Liver (tissue), 9 donors: ENCODE measurements around the gene ARHGAP1. TPM values are rescaled to one million over a fixed set of nuclear protein-coding genes. Genes with fewer than 3 reads are reported as not detected.
A peak's percentile ranks its signal among the peaks of the same experiment; 100 is the strongest.

ENCODE experiments used
- DNase-seq: peaks from one replicate; pipeline ENCODE4 v3.0.0-alpha.2; 2017; ENCODE audit warnings: low spot score
- H3K27ac ChIP-seq, 2 donors: one replicate each; pipeline ENCODE4 v1.7.0; 2013; ENCODE audit warnings: inconsistent platforms in 2 of 2, low read length in 2 of 2, control low read depth in 1 of 2, low read depth in 1 of 2, mild to moderate bottlenecking in 1 of 2
- H3K27me3 ChIP-seq, 4 donors: one replicate each; pipeline versions ENCODE4 v1.6.1 to v1.7.0; 2013; ENCODE audit warnings: low read length in 3 of 4, inconsistent platforms in 1 of 4, mild to moderate bottlenecking in 1 of 4, moderate library complexity in 1 of 4; ENCODE audit not compliant: control insufficient read depth in 4 of 4, insufficient read depth in 4 of 4
- H3K36me3 ChIP-seq, 4 donors: one replicate each; pipeline versions ENCODE4 v1.6.1 to v1.7.0; 2013; ENCODE audit warnings: low read length in 3 of 4, mild to moderate bottlenecking in 3 of 4, low read depth in 1 of 4, moderate library complexity in 1 of 4; ENCODE audit not compliant: control insufficient read depth in 4 of 4, insufficient read depth in 3 of 4
- H3K4me1 ChIP-seq, 4 donors: one replicate each; pipeline versions ENCODE4 v1.6.1 to v1.7.0; 2013; ENCODE audit warnings: low read length in 3 of 4, mild to moderate bottlenecking in 3 of 4, moderate library complexity in 1 of 4; ENCODE audit not compliant: control insufficient read depth in 4 of 4, insufficient read depth in 4 of 4
- H3K4me3 ChIP-seq, 3 donors: one replicate each; pipeline versions ENCODE4 v1.6.1 to v1.7.0; 2013; ENCODE audit warnings: low read length in 3 of 3, control low read depth in 1 of 3, low read depth in 1 of 3, mild to moderate bottlenecking in 1 of 3
- H3K9ac ChIP-seq, 2 donors: one replicate each; pipeline ENCODE4 v1.7.0; 2013; ENCODE audit warnings: low read length in 2 of 2, mild to moderate bottlenecking in 2 of 2, moderate library complexity in 2 of 2, control low read depth in 1 of 2, low read depth in 1 of 2
- H3K9me3 ChIP-seq, 4 donors: one replicate each; pipeline versions ENCODE4 v1.6.1 to v1.7.0; 2013; ENCODE audit warnings: low read length in 3 of 4; ENCODE audit not compliant: control insufficient read depth in 4 of 4
- ATF3 ChIP-seq: IDR thresholded peaks from 2 replicates; pipeline ENCODE4 v1.6.1; 2016; ENCODE audit warnings: antibody characterized with exemption
- CTCF ChIP-seq: fragments of 150-350 bp; IDR thresholded peaks from 2 replicates; pipeline ENCODE4 v1.5.1; 2017; ENCODE audit warnings: improper control_type of control experiment, low read depth, low read length; ENCODE audit not compliant: missing input control
- EGR1 ChIP-seq, 2 donors: IDR thresholded peaks; 2 replicates each; pipeline ENCODE4 v1.6.1; 2016 to 2018; ENCODE audit warnings: antibody characterized with exemption in 2 of 2, low read depth in 2 of 2
- FOXA1 ChIP-seq: IDR thresholded peaks from 2 replicates; pipeline ENCODE4 v1.6.1; 2016; ENCODE audit warnings: antibody characterized with exemption
- FOXA2 ChIP-seq: IDR thresholded peaks from 2 replicates; pipeline ENCODE4 v1.6.1; 2016; ENCODE audit warnings: antibody characterized with exemption
- GABPA ChIP-seq, 2 donors: IDR thresholded peaks in 1 of 2; conservative IDR thresholded peaks in 1 of 2; 2 replicates each; pipeline ENCODE4 v1.6.1; 2016; ENCODE audit warnings: antibody characterized with exemption in 2 of 2, mild to moderate bottlenecking in 1 of 2, moderate library complexity in 1 of 2
- HNF4A ChIP-seq, 2 donors: conservative IDR thresholded peaks; 2 replicates each; pipeline ENCODE4 v1.6.1; 2016; ENCODE audit warnings: antibody characterized with exemption in 2 of 2, mild to moderate bottlenecking in 2 of 2
- HNF4G ChIP-seq: IDR thresholded peaks from 2 replicates; pipeline ENCODE4 v1.6.1; 2016; ENCODE audit warnings: antibody characterized with exemption
- JUND ChIP-seq, 2 donors: IDR thresholded peaks; 2 replicates each; pipeline ENCODE4 v1.6.1; 2016; ENCODE audit warnings: antibody characterized with exemption in 2 of 2
- MAX ChIP-seq: IDR thresholded peaks from 2 replicates; pipeline ENCODE4 v1.6.1; 2016; ENCODE audit warnings: antibody characterized with exemption
- NR2F2 ChIP-seq: IDR thresholded peaks from 2 replicates; pipeline ENCODE4 v1.6.1; 2016; ENCODE audit warnings: antibody characterized with exemption
- RAD21 ChIP-seq, 2 donors: IDR thresholded peaks; 2 replicates each; pipeline ENCODE4 v1.6.1; 2016; ENCODE audit warnings: antibody characterized with exemption in 2 of 2, mild to moderate bottlenecking in 2 of 2
- REST ChIP-seq: IDR thresholded peaks from 2 replicates; pipeline ENCODE4 v1.6.1; 2016; ENCODE audit warnings: antibody characterized with exemption, mild to moderate bottlenecking
- RXRA ChIP-seq, 2 donors: IDR thresholded peaks; 2 replicates each; pipeline ENCODE4 v1.6.1; 2017 to 2018; ENCODE audit warnings: antibody characterized with exemption in 2 of 2, mild to moderate bottlenecking in 1 of 2
- SP1 ChIP-seq: IDR thresholded peaks from 2 replicates; pipeline ENCODE4 v1.6.1; 2018; ENCODE audit warnings: antibody characterized with exemption, mild to moderate bottlenecking
- TAF1 ChIP-seq: conservative IDR thresholded peaks from 2 replicates; pipeline ENCODE4 v1.6.1; 2016; ENCODE audit warnings: antibody characterized with exemption, mild to moderate bottlenecking
- YY1 ChIP-seq: IDR thresholded peaks from 2 replicates; pipeline ENCODE4 v1.6.1; 2016; ENCODE audit warnings: antibody characterized with exemption, mild to moderate bottlenecking
- ZBTB33 ChIP-seq: IDR thresholded peaks from 2 replicates; pipeline ENCODE4 v1.6.1; 2016; ENCODE audit warnings: antibody characterized with exemption
- WGBS: extraction: QIAGEN DNeasy Blood & Tissue Kit; methylation state at CpG from one replicate; pipeline ENCODE4 v1.1.7; 2013; 5-methylcytosine and 5-hydroxymethylcytosine counted together
- polyA plus RNA-seq, 2 donors: library from polyadenylated mRNA; stranded (reverse) in 1 of 2; unstranded in 1 of 2; fragments of 200-250 nt in 1 of 2; fragments of >200 nt in 1 of 2; fragmentation: Nextera tagmentation in 1 of 2; extraction: Ambion mirVana in 1 of 2; gene quantifications; one replicate each; pipeline versions ENCODE4 v1.2.1 to v1.2.3, GENCODE V29; 2013 to 2015
- total RNA-seq, 2 donors: library from RNA; depleted of rRNA; stranded (reverse); fragments of >200 nt; gene quantifications; one replicate each; pipeline ENCODE4 v1.2.3, GENCODE V29; 2014
- donor health status: healthy.
- donor health status: healthy.
- donor health status: healthy.
- donor health status: healthy.
- donor health status: healthy.

Gene ARHGAP1
- total and polyA plus RNA-seq, 4 donors = 10.9 to 21.9 (median 20.1) TPM

- no peak overlapping the region for H3K9ac ChIP-seq
- WGBS = 44% methylated on average over 8 of the region's 8 CpGs
- H3K4me1 ChIP-seq = peaks cover 9 to 53% (median 33%) of the 10 kb centered on the region in 4 donors
- no peaks in the 10 kb centered on the region for H3K27me3 ChIP-seq
- no peak overlapping the region for H3K4me3 ChIP-seq
- no peak for TF ChIP-seq MAX
- no peak for TF ChIP-seq GABPA (IDR thresholded peaks at IDR 0.05 in 1 of 2, conservative IDR thresholded peaks at IDR 0.05 in 1 of 2)
- TF ChIP-seq CTCF = no peak
- no peak for TF ChIP-seq YY1
- no peak for TF ChIP-seq REST
- no peak for TF ChIP-seq ATF3
- no peak for TF ChIP-seq RXRA (IDR thresholded peaks at IDR 0.05)
- TF ChIP-seq SP1 = no peak
- TF ChIP-seq RAD21 (IDR thresholded peaks at IDR 0.05) = no peak
- no peak for TF ChIP-seq HNF4G
- no peak for TF ChIP-seq TAF1
- TF ChIP-seq EGR1 (IDR thresholded peaks at IDR 0.05; ENCODE audit: low read depth in 2 of 2) = no peak
- TF ChIP-seq FOXA2 = no peak
- TF ChIP-seq NR2F2 = no peak
- no peak for TF ChIP-seq ZBTB33
- H3K27ac ChIP-seq = peak overlapping the region; percentile 25 to 39
- peaks cover 11 to 41% (median 33%) of the 10 kb centered on the region in 4 donors for H3K36me3 ChIP-seq
- no peaks in the 10 kb centered on the region for H3K9me3 ChIP-seq
- no peak for DNase-seq
These were observed 23.7 kb upstream of the ARHGAP1 start for GRCh38 chr11:46724088-46724487.

GRCh38 chr11:46723359-46723680, 22.9 kb upstream of the ARHGAP1 start:
- no peaks in the 10 kb centered on the region for H3K27me3 ChIP-seq
- 85% methylated on average over 8 of the region's 8 CpGs for WGBS
- TF ChIP-seq FOXA1 (no peak), SP1 (no peak), GABPA (IDR thresholded peaks at IDR 0.05 in 1 of 2, conservative IDR thresholded peaks at IDR 0.05 in 1 of 2) (no peak), YY1 (no peak), JUND (IDR thresholded peaks at IDR 0.05) (no peak), RAD21 (IDR thresholded peaks at IDR 0.05) (no peak), ZBTB33 (no peak), HNF4A (conservative IDR thresholded peaks at IDR 0.05) (no peak), ATF3 (no peak), RXRA (IDR thresholded peaks at IDR 0.05) (no peak), EGR1 (IDR thresholded peaks at IDR 0.05; ENCODE audit: low read depth in 2 of 2) (no peak), MAX (no peak), TAF1 (no peak)
- peak overlapping the region; percentile 58 to 61 for H3K27ac ChIP-seq
- peaks cover 9 to 34% (median 29%) of the 10 kb centered on the region in 4 donors for H3K36me3 ChIP-seq
- DNase-seq = no peak
- peaks cover 9 to 57% (median 37%) of the 10 kb centered on the region in 4 donors for H3K4me1 ChIP-seq
- no peak overlapping the region for H3K4me3 ChIP-seq
- H3K9me3 ChIP-seq = no peaks in the 10 kb centered on the region
- no peak overlapping the region for H3K9ac ChIP-seq
